Stimulated activated CD4-positive, alpha-beta T cell treated with anti-CD3 and anti-CD28 coated beads, Interleukin-1b, Interleukin-23, amount 100 ng/mL, for 48 hours (primary cell): ENCODE data around the gene SCYGR6.

Source experiments
- DNase-seq: peaks from one replicate; pipeline ENCODE4 v3.0.0-alpha.2; 2020

Gene SCYGR6

DNA sequence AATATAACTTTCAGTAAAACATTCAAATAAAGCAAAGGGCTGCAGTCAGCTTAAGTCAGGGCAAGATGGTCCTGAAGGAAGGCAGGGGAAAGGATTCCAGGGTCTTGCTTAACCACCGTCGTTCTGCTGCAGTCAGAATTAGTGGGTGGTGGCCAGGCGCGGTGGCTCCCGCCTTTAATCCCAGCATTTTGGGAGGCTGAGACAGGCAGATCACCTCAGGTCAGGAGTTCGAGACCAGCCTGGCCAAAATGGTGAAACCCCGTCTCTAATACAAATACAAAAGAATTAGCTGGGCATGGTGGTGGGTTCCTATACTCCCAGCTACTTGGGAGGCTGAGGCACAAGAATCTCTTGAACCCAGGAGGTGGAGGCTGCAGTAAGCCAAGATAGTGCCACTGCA lies 13.6 kb downstream of the SCYGR6 start:
- no peak for DNase-seq

DNA sequence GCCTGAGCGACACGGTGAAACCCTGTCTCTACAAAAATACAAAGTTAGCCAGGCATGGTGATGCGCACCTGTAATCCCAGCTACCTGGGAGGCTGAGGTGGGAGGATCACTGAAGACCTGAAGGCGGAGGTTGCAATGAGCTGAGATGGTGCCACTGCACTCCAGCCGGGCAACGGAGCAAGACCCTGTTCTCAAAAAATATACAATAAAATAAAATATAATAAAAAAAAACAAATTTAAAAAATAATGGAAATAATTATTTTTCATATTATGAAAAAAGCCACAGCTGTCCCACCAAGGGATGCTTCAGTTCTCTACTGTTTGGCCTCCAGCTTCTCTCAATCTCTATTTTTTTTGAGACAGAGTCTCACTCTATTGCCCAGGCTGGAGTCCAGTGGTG lies 17.2 kb downstream of the SCYGR6 start:
- DNase-seq = no peak

DNA sequence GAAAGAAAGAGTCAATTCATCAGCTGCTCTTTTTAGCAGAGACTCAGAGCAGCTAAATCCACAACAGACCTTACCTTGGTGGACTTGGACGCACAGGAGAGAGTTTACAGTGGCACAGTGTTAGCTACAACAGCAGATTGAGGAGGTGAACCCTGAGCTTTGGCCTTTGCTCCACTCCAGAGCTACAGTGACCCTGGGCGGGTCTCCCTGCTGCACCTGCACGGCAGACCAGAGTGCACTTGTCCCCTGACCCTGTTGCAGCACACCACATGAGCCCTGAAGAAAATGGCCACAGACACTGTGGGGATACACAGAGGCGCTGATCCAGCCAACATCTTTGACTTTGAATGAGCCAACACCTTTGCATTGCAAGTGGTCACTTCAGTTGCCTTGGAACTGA lies 17.7 kb downstream of the SCYGR6 start:
- no peak for DNase-seq

DNA sequence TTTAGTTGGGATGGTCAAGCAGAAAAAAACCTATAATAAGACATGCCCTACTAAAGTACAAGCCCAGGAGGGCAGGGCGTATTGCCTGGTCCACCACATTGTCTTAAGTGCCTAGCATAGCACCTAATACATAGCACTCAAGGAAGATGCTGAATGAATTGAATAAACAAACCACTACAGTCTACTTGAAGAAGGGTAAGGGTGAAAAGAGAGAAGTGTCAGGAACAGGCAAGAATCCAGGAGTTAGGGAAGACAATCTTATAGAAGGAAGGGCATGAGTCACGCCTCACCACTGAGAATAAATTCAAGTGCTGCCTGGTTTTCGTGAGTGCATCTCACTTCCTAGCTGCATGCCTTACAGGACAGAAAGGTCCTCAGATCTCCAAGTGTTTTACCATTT lies 20.6 kb downstream of the SCYGR6 start:
- DNase-seq = no peak

DNA sequence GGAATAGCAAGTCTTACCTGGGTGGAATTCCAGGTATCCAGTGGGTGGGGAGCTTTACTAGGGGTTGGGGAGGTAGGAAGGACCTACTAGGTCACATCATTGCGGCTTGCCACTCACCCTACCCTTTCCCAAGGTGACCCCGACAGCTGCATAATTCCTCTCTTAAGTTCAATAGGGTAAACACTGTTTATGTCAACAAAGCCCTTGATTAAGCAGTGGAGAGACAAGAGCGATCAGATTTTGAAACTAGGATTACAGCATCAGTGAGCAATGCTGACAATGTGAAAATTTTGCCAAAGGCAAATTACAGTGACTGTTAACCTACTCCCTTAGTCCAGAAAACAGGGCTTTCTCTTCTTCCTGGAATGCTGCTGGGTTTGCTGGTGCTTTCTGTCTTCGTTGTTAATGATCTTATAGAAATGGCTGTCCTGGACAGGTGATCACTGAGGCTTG lies 21.3 kb downstream of the SCYGR6 start:
- no peak for DNase-seq

DNA sequence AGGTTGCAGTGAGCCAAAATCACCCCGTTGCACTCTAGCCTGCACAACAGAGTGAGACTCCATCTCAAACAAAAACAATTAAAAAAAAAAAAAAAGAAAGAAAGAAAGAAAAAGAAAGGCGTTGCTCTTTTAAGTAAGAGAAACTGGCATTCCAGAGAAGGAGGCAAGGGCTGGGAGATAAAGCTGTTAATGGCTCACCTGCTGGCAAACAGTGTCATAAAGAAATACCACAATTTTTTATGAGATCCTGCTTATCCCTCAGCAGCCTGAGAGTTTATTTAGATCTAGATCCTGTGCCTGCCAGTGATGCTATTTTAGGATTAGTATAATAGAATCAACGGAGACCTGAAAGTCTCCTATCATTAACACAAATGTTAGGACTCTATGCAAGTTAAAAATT lies 23.0 kb downstream of the SCYGR6 start:
- DNase-seq = no peak

DNA sequence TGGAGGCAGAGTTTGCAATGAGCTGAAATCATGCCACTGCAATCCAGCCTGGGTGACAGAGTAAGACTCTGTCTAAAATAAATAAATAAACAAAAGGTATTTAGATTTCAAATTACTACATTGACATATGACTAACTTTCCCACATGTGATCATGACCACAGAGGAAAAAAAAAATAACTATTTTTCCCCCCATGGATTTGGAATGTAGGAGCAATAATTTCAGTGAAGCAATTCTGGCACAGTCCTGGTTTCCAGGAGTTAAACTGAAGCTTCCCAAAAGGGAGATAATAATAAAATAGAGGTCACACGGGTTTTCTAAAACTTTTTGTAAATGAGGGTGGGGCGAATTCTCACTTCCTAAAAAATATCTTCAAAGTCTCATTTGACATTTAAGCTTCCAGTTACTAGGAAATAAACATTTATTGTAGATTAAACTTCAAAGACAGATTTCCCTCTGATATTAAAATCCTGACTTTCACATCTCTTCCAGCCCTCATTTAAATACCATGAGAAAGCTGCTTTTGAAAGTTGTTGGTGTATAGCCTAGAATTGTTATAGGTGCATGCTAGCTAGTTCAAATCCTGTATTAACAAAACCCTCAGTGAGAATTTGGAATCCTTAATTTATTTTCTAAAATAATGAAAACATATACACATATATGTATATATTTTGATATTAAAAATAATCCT lies 27.4 kb downstream of the SCYGR6 start:
- DNase-seq = no peak

DNA sequence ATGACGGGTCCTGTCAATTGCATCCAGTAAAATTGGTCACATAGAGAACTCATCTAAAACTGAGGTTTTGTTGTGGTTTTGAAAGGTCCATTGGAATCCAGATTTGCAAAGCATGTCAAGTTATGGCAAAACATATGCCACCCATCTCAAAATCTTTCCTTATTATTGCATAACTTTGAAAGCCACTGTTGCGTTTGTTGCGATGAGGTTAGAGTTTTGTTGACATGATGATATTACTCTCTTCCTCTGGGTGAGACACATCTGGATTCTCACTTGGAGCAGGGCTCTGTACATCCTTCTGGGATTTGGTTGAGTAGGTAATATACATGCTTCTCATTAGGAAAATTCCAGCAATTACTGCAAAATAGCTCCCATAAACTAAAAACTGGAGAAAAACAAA lies 37.4 kb downstream of the SCYGR6 start:
- DNase-seq = no peak

DNA sequence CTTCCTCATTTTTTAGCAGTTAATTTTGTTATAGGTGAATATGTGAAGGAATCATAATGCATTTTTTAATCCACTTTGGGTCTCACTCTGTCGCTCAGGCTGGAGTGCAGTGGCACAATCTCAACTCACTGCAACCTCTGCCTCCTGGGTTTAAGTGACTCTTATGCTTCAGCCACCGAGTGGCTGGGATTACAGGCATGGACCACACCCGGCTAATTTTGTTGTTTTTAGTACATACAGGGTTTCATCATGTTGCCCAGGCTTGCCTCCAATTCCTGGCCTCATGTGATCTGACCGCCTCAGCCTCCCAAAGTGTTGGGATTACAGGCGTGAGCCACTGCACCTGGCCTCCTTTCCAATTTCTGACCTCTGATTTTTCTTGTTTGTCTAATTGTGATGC lies 40.3 kb downstream of the SCYGR6 start:
- no peak for DNase-seq

DNA sequence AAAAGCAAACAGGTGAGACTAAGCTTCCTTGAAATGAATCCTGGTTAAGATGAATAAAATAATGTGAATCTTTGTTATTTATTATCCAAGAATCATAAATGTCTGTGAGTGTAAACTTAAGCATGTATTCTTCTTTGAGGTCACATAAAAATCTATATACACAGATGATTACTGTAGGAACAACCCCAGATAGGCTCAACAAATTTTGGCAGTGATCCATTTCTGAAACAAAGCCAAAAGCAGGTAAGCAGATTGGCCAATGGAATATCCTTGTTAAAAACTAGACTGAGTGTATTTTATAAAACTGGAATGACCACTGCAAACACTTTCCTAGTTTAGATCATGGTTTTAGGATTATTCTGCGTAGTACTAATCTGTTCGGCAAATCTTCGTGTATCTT lies 46.6 kb downstream of the SCYGR6 start:
- no peak for DNase-seq

DNA sequence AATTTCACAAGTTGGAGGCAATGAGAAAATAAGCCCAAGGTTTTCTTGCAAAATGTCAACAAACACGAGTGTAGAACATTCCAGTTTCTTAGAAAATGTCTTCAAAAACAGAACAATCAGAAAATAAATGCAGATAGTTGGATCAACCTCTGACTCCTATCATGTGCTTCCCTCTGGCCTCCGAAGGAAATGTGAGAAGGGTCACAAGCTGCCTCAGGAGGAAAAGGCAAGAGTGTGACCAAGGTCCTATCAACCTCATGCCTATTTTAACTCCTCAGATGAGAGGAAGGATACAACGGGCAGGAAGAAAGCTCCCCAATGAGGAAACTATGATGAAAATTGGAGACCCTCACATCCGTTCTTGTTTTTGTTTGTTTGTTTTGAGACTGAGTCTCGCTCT lies 50.1 kb downstream of the SCYGR6 start:
- DNase-seq = no peak
